ENCODE results near the gene ARHGEF1.
"Not testable (repeated sequence)": the region's sequence is repeated elsewhere in the genome, so short reads cannot be mapped to it uniquely, and the experiment has no call there.

The ARHGEF1 gene

DNA sequence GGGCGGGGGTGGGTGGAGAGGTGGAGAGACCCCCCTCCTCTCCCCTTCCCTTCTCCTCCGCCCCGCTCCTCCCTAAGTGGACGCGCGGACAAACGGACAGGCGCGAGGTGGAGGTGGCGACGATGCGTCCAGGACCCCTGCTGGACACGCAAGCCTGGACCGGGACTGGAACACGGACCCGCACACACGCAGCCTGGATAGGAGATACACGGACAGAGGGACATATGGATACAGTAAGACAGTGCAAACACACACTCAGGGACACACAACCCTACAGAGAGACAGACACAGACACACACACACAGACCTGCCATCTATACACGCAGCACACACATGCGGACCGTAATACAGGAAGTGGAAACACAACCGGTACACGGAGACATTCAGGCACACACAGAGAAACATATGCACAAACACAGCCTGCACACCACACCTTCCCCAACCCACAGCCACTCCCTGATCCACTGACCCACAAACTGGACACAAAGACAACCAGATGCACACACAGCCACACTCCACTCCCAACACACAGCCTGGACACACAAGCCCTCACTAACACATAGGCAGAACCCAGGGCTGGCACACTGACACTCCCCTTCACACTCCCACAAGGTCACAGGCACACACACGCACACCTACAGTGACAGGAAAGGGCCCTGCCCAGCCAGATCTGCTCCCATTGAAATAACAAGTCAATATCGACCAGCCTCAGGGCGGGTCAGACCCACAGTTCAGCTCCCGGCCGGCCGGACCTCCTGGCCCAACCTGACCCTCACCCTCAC lies 46.0 kb downstream of the ARHGEF1 start:
- FAIRE-seq: peak; percentile 72
- DNase-seq (ENCODE audit: insufficient read length, low spot score): no peak

DNA sequence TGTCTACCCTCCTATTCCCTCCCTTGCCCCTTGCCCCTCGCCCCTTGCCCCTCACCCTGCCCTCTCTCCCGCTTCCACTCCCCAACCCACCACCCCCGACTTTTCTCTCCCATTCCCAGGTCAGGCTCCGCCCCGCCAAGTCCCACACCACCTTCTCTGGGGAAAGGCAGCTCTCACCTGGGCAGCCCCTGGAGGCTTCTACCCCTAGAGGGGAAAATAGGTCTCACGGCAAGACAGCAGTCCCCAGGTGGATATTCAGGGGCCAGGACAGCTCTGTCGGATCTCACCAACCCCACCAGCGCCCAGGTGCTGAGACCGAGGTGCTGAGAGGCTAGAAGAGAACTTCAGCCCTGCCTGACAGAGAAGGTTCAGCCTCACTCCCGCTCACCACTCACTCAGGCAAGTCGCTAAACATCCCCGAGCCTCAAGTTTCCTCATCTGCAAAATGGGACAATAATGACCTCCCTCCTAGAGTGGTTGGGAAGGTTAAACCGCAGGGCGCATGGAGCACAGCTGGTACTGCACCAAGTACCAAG lies 46.6 kb downstream of the ARHGEF1 start:
- DNase-seq (ENCODE audit: insufficient read length, low spot score) (no peak), FAIRE-seq (no peak)

DNA sequence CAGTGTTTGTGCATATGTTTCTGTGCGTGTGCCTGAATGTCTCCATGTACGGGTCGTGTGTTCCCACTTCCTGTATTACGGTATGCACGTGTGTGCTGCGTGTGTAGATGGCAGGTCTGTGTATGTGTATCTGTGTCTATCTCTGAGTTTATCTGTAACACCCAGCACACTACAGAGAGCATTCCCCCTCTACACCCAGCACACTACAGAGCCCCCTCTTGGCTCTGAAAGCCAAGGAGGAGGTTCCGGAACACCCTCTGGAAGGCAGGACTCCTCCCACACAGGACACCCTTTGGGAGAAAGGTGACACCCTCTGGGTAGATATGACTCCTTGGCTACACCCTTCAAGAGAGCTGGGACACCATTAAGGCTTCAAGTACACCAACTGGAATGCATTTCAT lies 47.3 kb downstream of the ARHGEF1 start:
- no peak for FAIRE-seq
- no peak for DNase-seq (ENCODE audit: insufficient read length, low spot score)

DNA sequence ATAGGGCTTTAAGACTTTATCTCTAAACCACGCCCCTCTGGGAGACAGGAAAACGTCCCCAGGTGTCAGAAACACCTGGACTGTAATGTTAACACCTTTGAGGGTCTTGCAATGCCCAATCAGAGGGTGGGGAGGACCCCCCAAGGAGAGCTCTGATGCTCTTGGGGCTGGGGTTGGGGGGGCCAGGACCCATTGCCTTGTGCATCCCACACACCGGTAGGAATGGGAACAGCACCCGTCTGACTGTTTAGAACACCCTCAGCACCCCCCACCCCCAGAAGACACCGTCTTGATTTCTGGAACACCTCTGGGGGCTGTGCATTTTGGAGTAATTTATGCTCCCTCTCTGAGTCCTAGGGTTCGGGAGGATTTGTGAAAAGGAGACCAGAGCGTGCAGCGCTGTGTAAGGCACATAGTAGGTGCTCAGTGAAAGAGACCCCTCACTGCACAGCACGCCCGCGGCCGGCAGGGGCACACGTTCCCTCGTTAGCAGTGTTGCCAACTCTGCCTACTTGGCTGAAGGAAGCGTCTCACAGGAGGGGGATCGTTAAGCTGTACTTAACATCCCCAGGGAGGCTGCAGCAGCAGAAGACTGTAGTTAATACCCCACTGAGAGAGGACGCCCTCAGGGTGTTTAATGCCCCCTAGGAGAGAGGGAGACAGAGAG lies 48.1 kb downstream of the ARHGEF1 start:
- no peak for FAIRE-seq

DNA sequence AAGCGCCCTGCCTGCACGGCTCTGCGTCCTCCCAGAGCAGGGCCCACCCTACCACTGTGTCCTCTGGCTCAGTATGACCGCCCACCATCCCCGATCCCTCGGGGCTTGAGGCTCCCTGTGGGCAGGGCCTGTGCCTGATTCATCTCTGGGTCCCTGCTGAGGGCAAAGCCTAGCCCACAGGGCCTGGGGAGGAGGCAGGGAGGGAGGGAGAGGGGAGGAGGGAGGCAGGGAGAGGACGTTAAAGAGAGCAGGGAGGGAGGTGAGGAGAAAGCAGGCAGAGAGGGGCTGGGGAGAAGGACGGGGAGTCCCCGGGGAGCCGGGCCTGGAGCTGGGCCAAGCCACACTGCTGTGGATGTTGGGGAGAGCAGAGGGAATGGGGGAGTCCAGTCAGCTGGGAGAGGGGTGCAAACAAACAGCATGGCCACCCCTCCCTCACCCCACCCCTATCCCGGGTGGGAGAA lies 49.3 kb downstream of the ARHGEF1 start:
- DNase-seq (ENCODE audit: insufficient read length, low spot score) (no peak), FAIRE-seq (no peak)

More for the DNA sequence above, 48.1 kb downstream of the ARHGEF1 start:
- DNase-seq (ENCODE audit: insufficient read length, low spot score): no peak

DNA sequence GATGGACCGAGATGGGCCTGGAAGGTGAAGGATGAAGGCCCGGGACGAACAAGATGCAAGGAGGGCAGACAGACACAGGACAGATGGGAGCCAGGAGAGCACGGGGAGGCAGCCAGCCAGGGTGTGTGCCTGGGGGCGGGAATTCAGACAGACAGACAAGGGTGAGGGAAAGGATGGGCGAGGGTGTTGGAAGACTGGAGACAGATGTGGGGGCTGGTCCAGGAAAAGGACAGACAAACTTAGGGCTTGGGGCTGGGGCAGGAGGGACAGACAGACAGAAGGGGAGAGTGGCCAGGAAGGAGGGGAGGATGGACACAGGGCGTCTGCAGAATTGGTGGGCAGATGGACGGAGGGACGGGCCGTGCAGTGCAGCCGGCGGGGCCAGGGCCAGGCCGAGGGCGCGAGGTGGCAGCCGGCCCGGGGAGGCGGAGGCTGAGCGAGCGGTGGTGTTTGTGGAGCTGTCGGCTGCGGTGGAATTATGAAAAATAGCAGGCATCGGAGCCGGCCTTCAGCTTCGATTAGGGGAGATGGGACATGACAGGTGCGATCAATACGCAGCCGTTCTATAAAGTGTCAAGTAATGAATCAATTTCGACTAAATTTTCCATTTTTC lies 49.8 kb downstream of the ARHGEF1 start:
- DNase-seq (ENCODE audit: insufficient read length, low spot score) (no peak), FAIRE-seq (no peak)

DNA sequence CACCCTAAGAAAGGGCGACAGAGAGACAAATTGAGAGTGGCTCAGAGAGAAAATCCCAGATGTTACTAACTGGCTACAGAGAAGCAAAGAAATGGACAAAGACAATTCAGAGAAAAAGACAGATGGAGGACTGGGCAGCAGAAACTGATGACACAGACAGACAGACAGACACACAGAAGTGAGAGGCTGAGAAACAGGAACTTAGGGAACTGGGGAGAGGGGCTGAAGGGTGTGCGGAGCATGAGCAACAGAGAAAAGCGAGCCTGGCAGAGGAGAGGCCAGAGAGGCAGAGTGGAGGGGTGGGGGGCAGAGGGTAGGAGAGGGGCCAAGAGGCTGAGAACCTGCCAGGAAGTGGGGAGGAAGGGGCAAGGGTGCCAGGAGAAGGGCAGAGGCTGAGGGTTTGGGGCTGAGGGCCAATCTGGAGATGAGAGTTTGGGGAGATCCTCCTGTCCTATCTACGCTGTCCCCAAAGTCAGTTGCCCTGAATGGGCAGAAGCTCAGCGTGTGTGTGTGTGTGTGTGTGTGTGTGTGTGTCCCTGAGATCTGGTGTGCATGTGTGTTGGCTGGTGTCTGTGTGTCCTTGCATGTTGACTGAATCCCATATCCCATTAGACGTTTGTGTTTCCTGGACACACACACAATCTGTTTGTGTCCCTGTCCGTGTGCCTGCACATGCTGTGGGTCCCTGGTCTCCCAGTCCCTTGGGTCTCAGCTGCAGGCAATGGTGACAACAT lies 50.9 kb downstream of the ARHGEF1 start:
- DNase-seq (ENCODE audit: insufficient read length, low spot score): no peak
- FAIRE-seq: no peak

DNA sequence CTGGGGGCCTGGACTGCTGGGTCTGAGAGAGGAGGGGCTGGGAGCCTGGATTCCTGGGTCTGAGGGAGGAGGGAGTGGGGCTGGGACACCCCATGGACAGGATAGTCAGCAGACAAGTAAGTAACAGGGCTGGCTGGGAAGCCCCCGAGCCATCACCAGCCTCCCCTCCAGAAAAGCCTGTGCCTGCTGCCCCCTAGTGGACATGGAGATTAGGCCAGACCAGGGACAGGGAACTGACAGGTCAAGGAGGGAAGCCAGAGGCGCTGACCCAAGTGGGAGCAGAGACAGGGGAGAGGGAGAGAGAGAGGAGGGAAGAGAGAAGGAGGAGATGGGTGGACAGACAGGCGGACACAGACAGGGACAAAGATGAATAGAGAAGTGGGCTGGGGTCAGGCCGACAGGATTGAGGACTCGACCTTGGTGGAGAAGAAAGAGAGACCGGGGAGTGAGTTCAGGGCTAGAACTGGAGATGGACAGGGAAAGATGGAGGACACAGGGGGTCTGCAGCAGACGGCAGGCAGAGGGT lies 51.9 kb downstream of the ARHGEF1 start:
- peak; percentile 66 for FAIRE-seq
- DNase-seq (ENCODE audit: insufficient read length, low spot score): peak; percentile 97

DNA sequence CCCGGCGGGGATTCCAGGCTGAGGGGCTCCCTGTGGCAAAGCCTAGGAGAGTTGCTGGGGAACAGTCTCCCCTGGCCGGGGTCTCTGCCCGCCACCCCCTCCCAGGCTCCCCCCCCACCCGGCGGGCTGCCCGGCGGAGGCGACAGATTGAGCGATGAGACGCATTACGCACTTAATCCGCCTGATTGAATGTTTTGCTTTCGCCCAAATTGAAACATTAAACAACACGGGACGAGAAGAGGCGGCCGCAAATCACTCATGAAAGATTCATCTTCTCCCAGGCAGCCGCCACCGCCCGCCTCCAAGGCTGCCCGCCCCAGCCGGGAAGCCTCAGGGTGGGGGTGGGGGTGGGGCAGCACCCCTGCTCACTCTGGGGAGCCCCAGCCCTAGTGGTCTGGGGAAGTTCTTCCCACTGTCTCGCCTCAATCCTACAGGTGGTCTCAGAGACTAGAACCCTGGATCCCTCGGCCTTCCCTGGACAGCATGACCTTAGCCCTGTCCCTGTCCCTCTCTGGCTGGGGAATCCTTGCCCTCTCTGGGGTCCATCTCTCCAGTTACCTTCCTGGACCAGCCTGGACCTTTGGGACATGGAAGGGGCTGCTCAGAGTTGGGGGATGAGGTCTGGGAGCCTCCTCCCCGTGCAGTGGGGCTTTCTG lies 52.9 kb downstream of the ARHGEF1 start:
- FAIRE-seq (no peak), DNase-seq (ENCODE audit: insufficient read length, low spot score) (no peak)

DNA sequence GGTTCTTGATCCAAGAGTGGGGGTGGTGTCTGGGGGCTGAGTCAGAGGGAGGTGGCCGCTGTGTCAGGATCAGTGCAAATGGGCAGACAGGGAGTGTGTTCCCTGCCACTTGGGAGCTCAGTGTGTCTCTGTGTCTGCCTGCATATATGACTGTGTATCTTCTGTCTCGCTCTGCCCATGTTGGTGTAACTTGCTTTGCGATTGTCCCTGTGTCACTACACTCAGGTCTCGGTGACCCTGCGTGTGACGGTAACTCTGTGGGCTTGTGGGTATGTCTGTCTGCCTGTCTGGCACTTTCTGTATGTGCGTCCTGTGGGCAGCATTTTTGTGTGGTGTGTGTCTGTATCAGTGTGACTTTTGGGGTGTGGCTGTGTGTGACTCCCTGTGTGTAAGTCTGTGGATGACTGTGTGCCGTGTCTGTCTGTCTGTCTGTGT lies 53.4 kb downstream of the ARHGEF1 start:
- FAIRE-seq (no peak), DNase-seq (ENCODE audit: insufficient read length, low spot score) (no peak)

DNA sequence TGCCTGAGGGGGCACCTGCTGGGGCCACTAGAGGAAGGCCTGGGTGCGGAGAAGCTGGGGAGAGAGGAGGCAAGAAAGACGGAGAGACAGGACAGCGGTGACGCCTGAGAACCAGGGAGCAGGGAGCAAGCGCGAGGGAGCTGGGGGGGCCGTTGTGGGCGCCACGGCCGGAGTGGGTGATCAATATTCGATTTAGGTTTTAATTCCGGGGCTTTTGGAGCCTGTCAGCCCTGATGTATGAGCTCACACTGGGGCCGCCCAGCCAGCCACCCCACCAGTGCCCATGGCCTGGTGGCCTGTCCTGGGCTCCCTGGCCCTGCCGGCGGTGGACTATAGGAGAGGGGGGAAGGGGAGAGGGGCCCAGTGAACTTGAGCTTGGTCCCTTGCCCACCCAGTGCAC lies 54.0 kb downstream of the ARHGEF1 start:
- FAIRE-seq (no peak), DNase-seq (ENCODE audit: insufficient read length, low spot score) (no peak)

DNA sequence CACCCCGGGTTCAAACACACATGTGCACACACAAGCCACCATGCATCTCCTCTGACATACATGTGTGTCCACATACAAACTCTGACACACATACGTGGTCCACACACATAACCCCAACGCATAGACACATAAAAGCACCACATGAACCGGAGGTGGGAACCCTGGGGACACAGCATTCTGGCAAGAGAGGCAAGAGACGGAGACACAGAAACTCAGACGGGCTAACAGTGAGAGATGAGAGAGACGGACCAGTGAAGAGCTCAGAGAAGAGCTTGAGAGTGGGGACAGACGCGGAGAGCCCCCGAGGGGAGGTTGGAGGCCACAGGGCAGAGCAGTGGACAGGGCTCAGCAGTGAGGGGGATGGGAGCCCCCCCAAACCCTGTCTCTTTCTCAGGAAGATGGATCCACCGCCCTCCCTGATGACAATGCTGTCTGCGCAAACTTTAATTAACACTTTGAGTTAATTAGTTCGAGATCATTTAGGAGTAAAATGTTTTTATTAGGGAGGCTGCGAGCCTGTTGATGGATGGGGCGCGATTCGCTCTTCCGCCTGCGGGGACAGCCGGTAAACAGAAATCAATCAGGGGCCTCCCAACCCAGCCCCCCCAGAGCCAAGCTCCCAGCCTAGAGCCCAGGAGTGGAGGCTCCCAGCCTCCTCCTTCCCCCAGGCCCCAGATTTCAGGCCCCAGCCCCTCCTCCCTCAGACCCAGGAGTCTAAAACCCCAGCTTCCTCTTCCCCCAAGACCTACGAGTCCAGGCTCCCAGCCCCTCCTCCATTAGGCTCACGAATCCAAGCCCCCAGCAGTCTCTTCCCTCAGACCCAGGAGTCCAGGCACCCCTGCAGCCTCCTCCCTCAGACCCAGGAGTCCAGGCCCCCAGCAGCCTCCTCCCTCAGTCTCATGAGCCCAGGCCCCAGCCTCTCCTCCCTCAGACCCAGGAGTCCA lies 54.8 kb downstream of the ARHGEF1 start:
- FAIRE-seq: no peak
- DNase-seq (ENCODE audit: insufficient read length, low spot score): no peak

DNA sequence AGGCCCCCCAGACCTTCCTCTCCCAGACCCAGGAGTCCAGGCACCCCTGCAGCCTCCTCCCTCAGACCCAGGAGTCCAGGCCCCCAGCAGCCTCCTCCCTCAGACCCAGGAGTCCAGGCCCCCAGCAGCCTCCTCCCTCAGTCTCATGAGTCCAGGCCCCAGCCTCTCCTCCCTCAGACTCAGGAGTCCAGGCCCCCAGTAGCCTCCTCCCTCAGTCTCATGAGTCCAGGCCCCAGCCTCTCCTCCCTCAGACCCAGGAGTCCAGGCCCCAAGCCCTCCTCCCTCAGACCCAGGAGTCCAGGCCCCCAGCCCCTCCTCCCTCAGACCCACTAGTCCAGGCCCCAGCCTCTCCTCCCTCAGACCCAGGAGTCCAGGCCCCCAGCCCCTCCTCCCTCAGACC lies 56.2 kb downstream of the ARHGEF1 start:
- not testable (repeated sequence) for FAIRE-seq; DNase-seq (ENCODE audit: insufficient read length, low spot score)

DNA sequence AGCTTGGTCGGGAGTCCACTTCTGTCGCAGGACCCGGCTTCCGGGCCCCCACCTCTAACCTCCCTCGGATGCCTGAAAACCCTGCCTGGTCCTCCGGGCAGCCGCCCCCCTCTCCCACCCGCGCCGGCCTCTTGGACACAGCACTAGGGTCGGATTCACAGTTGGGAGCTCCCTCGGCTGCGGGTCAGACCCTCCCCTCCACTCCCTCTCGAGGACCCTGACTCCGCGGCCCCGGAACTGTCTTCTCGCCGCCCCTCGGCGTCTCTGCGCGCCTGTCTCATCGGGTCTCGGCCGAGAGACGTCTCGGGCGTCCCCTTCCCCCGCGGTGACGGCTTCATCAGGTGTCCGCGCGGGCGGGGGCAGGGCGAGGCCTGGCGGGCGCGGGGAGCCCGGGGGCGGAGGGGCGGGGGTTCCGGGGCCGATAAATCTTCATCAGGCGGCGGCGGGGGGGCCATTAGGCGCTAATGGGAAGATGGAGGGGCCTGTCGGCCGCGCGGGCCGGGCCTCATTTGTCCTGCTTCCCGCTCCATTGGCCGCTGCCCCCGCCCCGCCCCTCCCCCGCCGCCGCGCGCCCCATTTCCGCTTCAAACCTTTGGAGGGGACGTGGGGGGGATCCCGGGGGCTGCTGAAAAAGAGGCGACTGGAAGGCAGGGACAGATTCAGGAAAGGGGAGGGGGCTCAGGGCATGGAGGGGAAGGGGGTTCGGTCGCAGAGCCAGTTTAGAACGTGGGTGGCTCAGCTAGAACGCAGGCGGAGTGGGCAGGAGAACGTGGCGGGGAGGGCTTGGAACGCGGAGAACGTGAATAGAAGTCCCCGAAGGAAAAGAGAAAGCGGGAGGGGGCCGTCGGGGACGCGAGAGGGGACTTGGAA lies 57.1 kb downstream of the ARHGEF1 start:
- DNase-seq (ENCODE audit: insufficient read length, low spot score) (no peak), FAIRE-seq (no peak)

DNA sequence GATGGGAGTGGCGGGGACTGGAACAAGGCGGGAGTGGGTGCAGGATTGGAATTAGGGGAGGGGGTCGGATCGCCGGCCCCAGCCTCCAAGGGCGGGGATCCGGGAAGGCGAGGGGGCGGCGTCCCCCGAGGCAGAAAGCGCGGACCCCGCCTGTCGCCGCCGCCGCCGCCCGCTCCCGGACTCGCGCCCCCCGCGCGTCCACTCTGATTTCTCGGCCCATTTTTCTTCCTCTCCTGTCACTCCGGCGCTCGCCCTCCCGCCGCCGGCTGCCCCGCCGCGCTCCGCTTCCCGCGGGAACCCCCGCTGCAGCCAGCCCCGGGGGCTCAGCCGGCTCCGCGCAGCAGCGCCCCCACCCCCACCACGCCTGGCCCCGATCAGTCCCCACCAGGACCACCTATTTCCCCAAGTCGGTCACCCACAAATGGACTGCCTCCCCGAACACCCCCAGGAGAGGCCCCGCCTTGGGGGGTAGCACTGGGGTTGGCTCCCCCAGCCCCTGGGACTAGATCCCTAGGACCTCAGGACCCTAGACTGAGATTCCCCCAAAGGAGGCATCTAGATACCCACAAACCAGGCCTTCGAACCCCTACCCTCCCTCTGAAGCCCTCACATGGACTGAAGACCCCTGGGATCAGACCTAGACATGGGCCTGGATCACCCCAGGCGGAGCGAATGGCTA lies 57.9 kb downstream of the ARHGEF1 start:
- no peak for FAIRE-seq

DNA sequence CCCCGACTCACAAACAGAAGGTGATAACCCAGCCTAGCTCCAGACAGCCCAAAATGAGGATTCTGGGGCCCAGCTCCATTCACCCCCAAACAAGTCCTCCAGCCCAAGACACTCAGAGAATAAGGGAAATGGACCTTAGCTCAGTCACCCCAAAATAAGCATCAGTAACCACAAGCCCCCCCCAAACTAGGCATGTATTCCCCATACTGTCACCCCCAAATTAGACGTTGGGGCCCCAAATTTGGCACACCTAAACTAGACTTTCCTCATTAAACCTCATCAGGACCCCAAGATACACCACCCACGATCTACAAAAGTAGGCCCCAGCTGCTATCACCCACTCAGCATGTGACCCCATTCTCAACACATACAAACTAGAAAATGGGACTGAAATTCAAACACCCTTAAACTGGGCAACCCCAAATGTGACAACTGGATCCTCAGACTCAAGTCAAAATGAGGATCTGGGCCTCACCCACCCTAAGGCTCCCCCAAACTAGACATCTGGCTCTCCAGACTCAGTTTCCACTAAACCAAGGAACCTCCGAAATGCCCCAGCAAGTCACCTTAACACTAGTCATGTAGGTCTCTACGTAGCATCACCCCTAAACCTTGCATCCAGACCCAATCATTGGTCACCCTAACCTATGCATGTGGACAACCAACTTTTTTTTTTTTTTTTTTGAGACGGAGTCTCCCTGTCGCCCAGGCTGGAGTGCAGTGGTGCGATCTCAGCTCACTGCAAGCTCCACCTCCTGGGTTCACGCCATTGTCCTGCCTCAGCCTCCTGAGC lies 58.6 kb downstream of the ARHGEF1 start:
- DNase-seq (ENCODE audit: insufficient read length, low spot score): peak; percentile 28
- no peak for FAIRE-seq

More for the DNA sequence above, 57.9 kb downstream of the ARHGEF1 start:
- no peak for DNase-seq (ENCODE audit: insufficient read length, low spot score)

DNA sequence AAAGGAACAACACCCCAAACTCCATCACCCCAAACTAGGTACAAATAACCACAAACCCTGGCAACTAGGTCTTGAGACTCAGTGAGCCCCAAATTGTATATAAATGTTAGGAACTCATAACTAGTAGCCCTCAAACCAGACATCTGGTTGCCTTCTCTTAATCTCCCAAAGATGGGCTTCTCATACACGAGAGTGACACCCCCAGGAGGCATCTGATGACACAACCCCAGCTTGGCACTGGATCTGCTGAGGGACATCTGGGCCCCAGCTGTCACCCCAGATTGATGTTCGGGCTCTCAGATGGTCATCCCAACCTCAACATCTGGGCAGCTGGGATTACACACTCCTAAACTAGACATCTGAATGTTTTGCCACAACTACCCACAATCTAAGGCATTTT lies 61.4 kb downstream of the ARHGEF1 start:
- DNase-seq (ENCODE audit: insufficient read length, low spot score) (peak; percentile 29), FAIRE-seq (peak; percentile 56)

All from GM19239 (cell line).